A549 (cell line): ENCODE measurements around the gene AUTS2. TPM values are rescaled to one million over a fixed set of nuclear protein-coding genes. Genes with fewer than 3 reads are reported as not detected.

ENCODE experiments used
- ATAC-seq, 2 experiments: fragments of 200-7000 bp in 1 of 2; fragments of >200 bp in 1 of 2; cut with Nextera tagmentation in 1 of 2; cut with Tn5 transposase in 1 of 2; 3 replicates each; pipeline versions ENCODE4 v1.8.0 to v1.9.1; 2018 to 2020; ENCODE audit warnings: mild to moderate bottlenecking in 1 of 2, moderate library complexity in 1 of 2
- CTCF ChIA-PET: fragments of 300-600 bp; sonication (Branson Sonifier 250); formaldehyde crosslinking; extraction: SDS; loops from one replicate; lab custom pipeline; 2021; ENCODE audit warnings: antibody characterized with exemption, inconsistent platforms; lab: Yijun Ruan, JAX
- POLR2A ChIA-PET: fragments of 350-600 bp; formaldehyde crosslinking; extraction: SDS; loops from one replicate; lab custom pipeline; 2021; ENCODE audit warnings: antibody characterized with exemption, inconsistent platforms; lab: Yijun Ruan, JAX
- DNase-seq, 2 experiments: peaks; one replicate each; pipeline versions ENCODE4 v3.0.0 to v3.0.0-alpha.2; 2011 to 2016; ENCODE audit warnings: low read depth in 1 of 2, low spot score in 1 of 2
- FAIRE-seq: peaks from 2 replicates; lab custom pipeline; 2011; peaks lifted over from hg19 to GRCh38; lab: Jason Lieb, UNC
- H3K27ac ChIP-seq, 2 experiments: fragments of >200 bp; sonication (Bioruptor Twin); formaldehyde crosslinking; 3 replicates each; pipeline ENCODE4 v1.5.1; 2016 to 2017
- H3K4me1 ChIP-seq: fragments of >200 bp; sonication (Bioruptor Twin); formaldehyde crosslinking; 3 replicates; pipeline ENCODE4 v1.6.1; 2016
- H3K4me2 ChIP-seq: fragments of >200 bp; sonication (Bioruptor Twin); formaldehyde crosslinking; 3 replicates; pipeline ENCODE4 v1.6.1; 2016
- H3K4me3 ChIP-seq: fragments of >200 bp; sonication (Bioruptor Twin); formaldehyde crosslinking; 3 replicates; pipeline ENCODE4 v1.5.1; 2016
- H3K9me3 ChIP-seq: fragments of >200 bp; sonication (Bioruptor Twin); formaldehyde crosslinking; 3 replicates; pipeline ENCODE4 v1.6.1; 2016
- BHLHE40 ChIP-seq: IDR thresholded peaks from 2 replicates; pipeline ENCODE4 v1.6.1; 2012; ENCODE audit warnings: low read depth, low read length, inconsistent platforms
- CBX2 ChIP-seq: fragments of 200-600 bp; sonication (generic); IDR thresholded peaks from 2 replicates; pipeline ENCODE4 v1.6.1; 2016; ENCODE audit warnings: low read depth, mild to moderate bottlenecking, borderline replicate concordance
- CEBPB ChIP-seq, 2 experiments: fragments of >200 bp in 1 of 2; sonication (Bioruptor Twin) in 1 of 2; formaldehyde crosslinking in 1 of 2; IDR thresholded peaks; 2 replicates each; pipeline ENCODE4 v1.6.1; 2012 to 2016
- CHD4 ChIP-seq: fragments of 200-600 bp; sonication (generic); IDR thresholded peaks from 2 replicates; pipeline ENCODE4 v1.6.1; 2016; ENCODE audit warnings: antibody characterized with exemption, mild to moderate bottlenecking, borderline replicate concordance
- E2F6 ChIP-seq: IDR thresholded peaks from 2 replicates; pipeline ENCODE4 v1.6.1; 2012; ENCODE audit warnings: low read depth, borderline replicate concordance
- EP300 ChIP-seq, 2 experiments: fragments of >200 bp; sonication (Bioruptor Twin); formaldehyde crosslinking; IDR thresholded peaks; 2 replicates in 1 of 2; 3 replicates in 1 of 2; pipeline ENCODE4 v1.6.1; 2016 to 2017
- FOXS1 ChIP-seq: fragments of 250-450 bp; sonication (Bioruptor Pico); IDR thresholded peaks from 2 replicates; pipeline ENCODE4 v1.5.0; 2020; ENCODE audit warnings: mild to moderate bottlenecking, moderate library complexity
- GATA3 ChIP-seq: IDR thresholded peaks from 2 replicates; pipeline ENCODE4 v1.6.1; 2012; ENCODE audit warnings: borderline replicate concordance
- HDAC2 ChIP-seq: fragments of 200-600 bp; sonication (generic); IDR thresholded peaks from 2 replicates; pipeline ENCODE4 v1.6.1; 2016
- KDM1A ChIP-seq: fragments of 200-600 bp; sonication (generic); IDR thresholded peaks from 2 replicates; pipeline ENCODE4 v1.6.1; 2016; ENCODE audit warnings: low read depth, mild to moderate bottlenecking
- MAFK ChIP-seq: fragments of 450-650 bp; IDR thresholded peaks from 2 replicates; pipeline ENCODE4 v1.6.1; 2014; ENCODE audit not compliant: partially characterized antibody
- MAZ ChIP-seq: fragments of 150-350 bp; IDR thresholded peaks from 2 replicates; pipeline ENCODE4 v1.6.1; 2014; ENCODE audit warnings: antibody characterized with exemption, low read depth, low read length, borderline replicate concordance
- NFE2L2 ChIP-seq: fragments of 150-350 bp; conservative IDR thresholded peaks from 2 replicates; pipeline ENCODE4 v1.6.1; 2014; ENCODE audit warnings: low read length
- NPAS2 ChIP-seq: fragments of 250-450 bp; sonication (Bioruptor Pico); IDR thresholded peaks from 2 replicates; pipeline ENCODE4 v1.8.0; 2022; ENCODE audit warnings: mild to moderate bottlenecking, moderate library complexity, borderline replicate concordance
- NR3C1 ChIP-seq: fragments of >200 bp; sonication (Bioruptor Twin); formaldehyde crosslinking; IDR thresholded peaks from 3 replicates; pipeline ENCODE4 v1.6.1; 2017
- RAD21 ChIP-seq, 2 experiments: fragments of >200 bp in 1 of 2; sonication (Bioruptor Twin) in 1 of 2; formaldehyde crosslinking in 1 of 2; IDR thresholded peaks in 1 of 2; conservative IDR thresholded peaks in 1 of 2; 2 replicates in 1 of 2; 3 replicates in 1 of 2; pipeline ENCODE4 v1.6.1; 2012 to 2018; ENCODE audit warnings: inconsistent platforms in 1 of 2
- RFX5 ChIP-seq: fragments of 450-650 bp; IDR thresholded peaks from 2 replicates; pipeline ENCODE4 v1.7.1; 2014; ENCODE audit warnings: antibody characterized with exemption, mild to moderate bottlenecking, moderate library complexity
- SMC3 ChIP-seq: fragments of >200 bp; sonication (Bioruptor Twin); formaldehyde crosslinking; IDR thresholded peaks from 3 replicates; pipeline ENCODE4 v1.6.1; 2018; ENCODE audit warnings: inconsistent platforms
- SREBF2 ChIP-seq: fragments of 450-650 bp; IDR thresholded peaks from 2 replicates; pipeline ENCODE4 v1.6.1; 2014; ENCODE audit warnings: mild to moderate bottlenecking, moderate library complexity
- TP53 ChIP-seq: fragments of 250-450 bp; sonication (Bioruptor Pico); IDR thresholded peaks from 2 replicates; pipeline ENCODE4 v1.5.0; 2021; ENCODE audit warnings: mild to moderate bottlenecking, moderate library complexity
- USF2 ChIP-seq: fragments of 450-650 bp; IDR thresholded peaks from 2 replicates; pipeline ENCODE4 v1.6.1; 2014; ENCODE audit warnings: antibody characterized with exemption
- ZFP36 ChIP-seq: fragments of 450-650 bp; IDR thresholded peaks from 2 replicates; pipeline ENCODE4 v1.6.1; 2014; ENCODE audit warnings: borderline replicate concordance; ENCODE audit not compliant: partially characterized antibody
- WGBS: methylation state at CpG from one replicate; pipeline ENCODE4 v1.1.6; 2017; ENCODE audit errors: missing lambda C conversion rate; 5-methylcytosine and 5-hydroxymethylcytosine counted together
- polyA plus RNA-seq, 4 experiments: library from polyadenylated mRNA; depleted of rRNA in 3 of 4; stranded (reverse); fragments of >200 nt; fragmentation: RNase III in 1 of 4; extraction: RNeasy Plus Mini Kit Qiagen cat#74134 plus additional on column Dnase treatment in 1 of 4; gene quantifications; 2 replicates in 3 of 4; 3 replicates in 1 of 4; pipeline ENCODE4 v1.2.3, GENCODE V29; 2011 to 2017
- TF ChIP-seq, protein P1 (sequence below): fragments of >200 bp; sonication (Bioruptor Twin); formaldehyde crosslinking; IDR thresholded peaks from 2 replicates; pipeline ENCODE4 v1.6.1; 2016

AUTS2 gene
- polyA plus RNA-seq, 2 of the 4 experiments (the other 2 are of a cell fraction), result 1.6 to 3.6 TPM

DNA sequence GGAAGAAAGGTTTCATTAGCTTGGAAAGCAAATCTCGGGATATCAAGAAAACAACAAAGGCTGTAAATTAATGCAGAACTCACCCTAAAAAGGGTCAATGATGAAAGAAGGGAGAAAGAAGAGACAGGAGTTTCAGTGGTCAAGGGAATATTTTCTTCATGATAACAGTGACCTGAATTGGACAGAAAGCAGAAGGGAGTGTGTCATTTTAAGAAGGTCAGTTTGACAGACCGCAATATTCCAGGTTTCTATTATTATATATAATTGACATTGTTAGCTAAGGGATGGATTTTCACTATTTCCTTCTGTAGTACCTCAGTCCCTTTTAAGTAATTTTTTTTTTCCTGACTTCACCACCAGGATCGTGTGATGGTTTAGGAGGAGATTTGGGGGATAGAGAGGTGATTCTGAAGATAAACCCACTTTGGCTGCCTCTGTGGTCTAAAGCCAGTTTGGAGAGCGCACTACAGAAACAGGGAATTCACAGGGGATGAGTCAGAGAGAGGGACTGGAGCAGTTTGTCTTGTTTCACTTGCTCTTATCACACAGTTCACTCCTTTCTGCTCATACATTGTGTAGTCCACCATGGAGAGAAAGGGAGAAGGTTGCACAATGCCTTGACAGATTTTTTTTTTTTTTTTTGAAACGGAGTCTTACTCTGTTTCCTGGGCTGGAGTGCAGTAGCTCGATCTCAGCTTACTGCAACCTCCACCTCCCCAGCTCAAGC lies 417.9 kb downstream of the AUTS2 start:
- Histone ChIP-seq H3K27ac (no peak overlapping the region), H3K4me1 (peaks cover 10% of the 10 kb centered on the region), H3K9me3 (no peaks in the 10 kb centered on the region), H3K4me3 (no peak overlapping the region), H3K4me2 (peak overlapping the region; percentile 41; the same call in 2 of the 3 replicates)
- DNase-seq (peak; percentile 3 to 6), FAIRE-seq (no peak), ATAC-seq (peak; percentile 41 to 80; a peak in 2 of 6 replicates)
- ChIA-PET POLR2A (no interaction called here), CTCF (no interaction called here)
- 20% methylated on average over 6 of the region's 6 CpGs for WGBS
- no peak for TF ChIP-seq FOXS1 (CRISPR knock-in tag)
- TF ChIP-seq CEBPB (IDR thresholded peaks at IDR 0.05), result peak in 1 of 2 experiments; percentile 18; a peak in 1 of 4 replicates
- TF ChIP-seq SMC3, result no peak

- ChIA-PET CTCF (no interaction called here), POLR2A (no interaction called here)
- Histone ChIP-seq H3K9me3 (no peaks in the 10 kb centered on the region), H3K4me3 (no peak overlapping the region), H3K4me1 (peaks cover 10% of the 10 kb centered on the region), H3K4me2 (no peak overlapping the region), H3K27ac (no peak overlapping the region)
- 19% methylated on average over 3 of the region's 3 CpGs for WGBS
- DNase-seq (no peak), FAIRE-seq (no peak), ATAC-seq (no peak)
- TF ChIP-seq SMC3 (no peak), ZFP36 (no peak), TP53 (CRISPR knock-in tag) (no peak), HDAC2 (no peak), USF2 (no peak), RAD21 (conservative IDR thresholded peaks at IDR 0.05 in 1 of 2, IDR thresholded peaks at IDR 0.05 in 1 of 2) (no peak), KDM1A (no peak), NFE2L2 (no peak), CBX2 (no peak), SREBF2 (no peak), NPAS2 (CRISPR knock-in tag) (no peak), EP300 (IDR thresholded peaks at IDR 0.05) (no peak), CHD4 (no peak), NR3C1 (no peak), E2F6 (no peak), RFX5 (no peak), BHLHE40 (no peak), GATA3 (no peak)
- TF ChIP-seq, protein P1, sequence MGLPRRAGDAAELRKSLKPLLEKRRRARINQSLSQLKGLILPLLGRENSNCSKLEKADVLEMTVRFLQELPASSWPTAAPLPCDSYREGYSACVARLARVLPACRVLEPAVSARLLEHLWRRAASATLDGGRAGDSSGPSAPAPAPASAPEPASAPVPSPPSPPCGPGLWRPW, result no peak
Observed at GRCh38 chr7:70017357-70017756, 419.1 kb downstream of the AUTS2 start.

- FAIRE-seq, result no peak
- TF ChIP-seq MAFK (peak; percentile 69), MAZ (no peak)
- CTCF ChIA-PET, result no interaction called here
- 0% methylated on average over 1 of the region's 1 CpG for WGBS
- POLR2A ChIA-PET, result no interaction called here
- Histone ChIP-seq H3K4me1 (peaks cover 10% of the 10 kb centered on the region), H3K27ac (no peak overlapping the region), H3K9me3 (no peaks in the 10 kb centered on the region), H3K4me3 (no peak overlapping the region), H3K4me2 (no peak overlapping the region)
- ATAC-seq, result no peak
- DNase-seq, result no peak
Observed at GRCh38 chr7:70018700-70019099, 420.4 kb downstream of the AUTS2 start.
